DOHH2 (cell line): ENCODE measurements around the gene IFI27L2.

Experiments
- EZH2phosphoT487 ChIP-seq: fragments of 200-600 bp; sonication (generic); IDR thresholded peaks from 2 replicates; pipeline ENCODE4 v1.6.1; 2017; ENCODE audit warnings: borderline replicate concordance, mild to moderate bottlenecking, antibody characterized with exemption, low read length, moderate library complexity, mixed read lengths
- TF ChIP-seq, protein P1 (sequence below): fragments of 200-600 bp; sonication (generic); IDR thresholded peaks from one replicate; pipeline ENCODE4 v1.5.1; 2014; ENCODE audit warnings: antibody characterized with exemption, mild to moderate bottlenecking, low read depth, low read length; ENCODE audit not compliant: poor library complexity, severe bottlenecking

GRCh38 chr14:94173885-94174603 is 44.6 kb upstream of the IFI27L2 start, which contains the start of gene PPP4R4:
- TF ChIP-seq, protein P1, sequence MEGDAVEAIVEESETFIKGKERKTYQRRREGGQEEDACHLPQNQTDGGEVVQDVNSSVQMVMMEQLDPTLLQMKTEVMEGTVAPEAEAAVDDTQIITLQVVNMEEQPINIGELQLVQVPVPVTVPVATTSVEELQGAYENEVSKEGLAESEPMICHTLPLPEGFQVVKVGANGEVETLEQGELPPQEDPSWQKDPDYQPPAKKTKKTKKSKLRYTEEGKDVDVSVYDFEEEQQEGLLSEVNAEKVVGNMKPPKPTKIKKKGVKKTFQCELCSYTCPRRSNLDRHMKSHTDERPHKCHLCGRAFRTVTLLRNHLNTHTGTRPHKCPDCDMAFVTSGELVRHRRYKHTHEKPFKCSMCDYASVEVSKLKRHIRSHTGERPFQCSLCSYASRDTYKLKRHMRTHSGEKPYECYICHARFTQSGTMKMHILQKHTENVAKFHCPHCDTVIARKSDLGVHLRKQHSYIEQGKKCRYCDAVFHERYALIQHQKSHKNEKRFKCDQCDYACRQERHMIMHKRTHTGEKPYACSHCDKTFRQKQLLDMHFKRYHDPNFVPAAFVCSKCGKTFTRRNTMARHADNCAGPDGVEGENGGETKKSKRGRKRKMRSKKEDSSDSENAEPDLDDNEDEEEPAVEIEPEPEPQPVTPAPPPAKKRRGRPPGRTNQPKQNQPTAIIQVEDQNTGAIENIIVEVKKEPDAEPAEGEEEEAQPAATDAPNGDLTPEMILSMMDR, result no peak
- peak; percentile 84; the same call in 1 of the 2 replicates for TF ChIP-seq EZH2phosphoT487
